ENCODE results near the gene P2RY12. TPM values are rescaled to one million over a fixed set of nuclear protein-coding genes. Genes with fewer than 3 reads are reported as not detected.
A peak's percentile ranks its signal among the peaks of the same experiment; 100 is the strongest.

The P2RY12 gene
- total RNA-seq, 1 donor from 2014 or later, result not detected

DNA sequence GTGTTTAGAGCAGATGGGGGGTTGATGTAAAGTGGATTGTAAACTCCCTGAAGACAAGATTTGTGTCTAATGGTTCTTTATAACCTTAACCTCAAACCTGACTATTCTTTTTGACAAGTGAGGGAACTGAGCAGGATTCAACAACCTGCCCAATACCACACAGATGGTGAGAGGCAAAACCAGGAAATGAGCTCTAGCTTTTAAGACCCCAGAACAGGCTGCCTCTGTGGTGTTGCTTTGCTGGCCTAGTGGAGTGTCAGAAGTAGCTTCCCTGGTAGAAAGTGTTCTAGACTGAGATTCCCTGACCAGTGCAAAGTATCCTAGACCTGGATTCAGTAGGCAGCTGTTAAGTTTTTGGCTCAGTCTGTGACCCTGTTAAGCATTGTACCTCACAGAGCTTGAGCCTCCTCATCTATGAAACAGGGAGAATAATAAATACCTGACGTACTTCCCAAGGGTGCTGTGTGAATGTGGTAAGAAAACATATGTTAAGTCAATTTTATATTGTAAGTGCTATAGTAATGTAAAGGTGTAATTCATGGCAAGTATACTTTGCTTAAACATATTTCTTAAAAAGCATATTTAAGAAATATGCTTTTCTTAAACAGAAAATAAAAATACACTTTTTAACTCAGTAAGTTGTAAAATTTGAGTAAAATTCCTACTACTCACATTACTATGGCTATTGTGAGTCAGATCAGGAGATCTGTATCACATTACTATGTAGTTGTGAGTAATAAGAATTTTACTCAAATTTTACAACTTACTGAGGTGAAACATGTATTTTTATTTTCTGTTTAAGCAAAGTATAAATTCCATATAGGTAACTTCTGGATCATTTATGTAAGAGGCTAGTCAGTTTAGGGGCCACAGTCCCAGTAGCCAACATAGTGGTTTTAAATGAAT, 76.7 kb downstream of the P2RY12 start:
- H3K4me1 Mint-ChIP-seq (ENCODE audit: unreplicated experiment), result peaks cover 5% of the 10 kb centered on the region
- no peaks in the 10 kb centered on the region for H3K9me3 Mint-ChIP-seq

GRCh38 chr3:151307131-151307530, 77.4 kb downstream of the P2RY12 start:
- peaks cover 5% of the 10 kb centered on the region for H3K36me3 Mint-ChIP-seq
- TF ChIP-seq, protein P1, sequence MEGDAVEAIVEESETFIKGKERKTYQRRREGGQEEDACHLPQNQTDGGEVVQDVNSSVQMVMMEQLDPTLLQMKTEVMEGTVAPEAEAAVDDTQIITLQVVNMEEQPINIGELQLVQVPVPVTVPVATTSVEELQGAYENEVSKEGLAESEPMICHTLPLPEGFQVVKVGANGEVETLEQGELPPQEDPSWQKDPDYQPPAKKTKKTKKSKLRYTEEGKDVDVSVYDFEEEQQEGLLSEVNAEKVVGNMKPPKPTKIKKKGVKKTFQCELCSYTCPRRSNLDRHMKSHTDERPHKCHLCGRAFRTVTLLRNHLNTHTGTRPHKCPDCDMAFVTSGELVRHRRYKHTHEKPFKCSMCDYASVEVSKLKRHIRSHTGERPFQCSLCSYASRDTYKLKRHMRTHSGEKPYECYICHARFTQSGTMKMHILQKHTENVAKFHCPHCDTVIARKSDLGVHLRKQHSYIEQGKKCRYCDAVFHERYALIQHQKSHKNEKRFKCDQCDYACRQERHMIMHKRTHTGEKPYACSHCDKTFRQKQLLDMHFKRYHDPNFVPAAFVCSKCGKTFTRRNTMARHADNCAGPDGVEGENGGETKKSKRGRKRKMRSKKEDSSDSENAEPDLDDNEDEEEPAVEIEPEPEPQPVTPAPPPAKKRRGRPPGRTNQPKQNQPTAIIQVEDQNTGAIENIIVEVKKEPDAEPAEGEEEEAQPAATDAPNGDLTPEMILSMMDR (conservative IDR thresholded peaks at IDR 0.05), result no peak
- no peaks in the 10 kb centered on the region for H3K9me3 Mint-ChIP-seq
- peaks cover 5% of the 10 kb centered on the region for H3K4me1 Mint-ChIP-seq (ENCODE audit: unreplicated experiment)
- no peak for DNase-seq (ENCODE audit: extremely low spot score, unreplicated experiment)
- peak overlapping the region; percentile 97 for H3K27ac Mint-ChIP-seq
- H3K27me3 Mint-ChIP-seq, result no peaks in the 10 kb centered on the region
- H3K4me3 Mint-ChIP-seq, result peak overlapping the region; percentile 46

More for the DNA sequence above, 76.7 kb downstream of the P2RY12 start:
- Mint-ChIP-seq H3K27me3 (no peaks in the 10 kb centered on the region), H3K36me3 (peaks cover 4% of the 10 kb centered on the region), H3K4me3 (no peak overlapping the region), H3K27ac (peak overlapping the region; percentile 97)
- TF ChIP-seq, protein P1 (conservative IDR thresholded peaks at IDR 0.05), result no peak
- no peak for DNase-seq (ENCODE audit: extremely low spot score, unreplicated experiment)

DNA sequence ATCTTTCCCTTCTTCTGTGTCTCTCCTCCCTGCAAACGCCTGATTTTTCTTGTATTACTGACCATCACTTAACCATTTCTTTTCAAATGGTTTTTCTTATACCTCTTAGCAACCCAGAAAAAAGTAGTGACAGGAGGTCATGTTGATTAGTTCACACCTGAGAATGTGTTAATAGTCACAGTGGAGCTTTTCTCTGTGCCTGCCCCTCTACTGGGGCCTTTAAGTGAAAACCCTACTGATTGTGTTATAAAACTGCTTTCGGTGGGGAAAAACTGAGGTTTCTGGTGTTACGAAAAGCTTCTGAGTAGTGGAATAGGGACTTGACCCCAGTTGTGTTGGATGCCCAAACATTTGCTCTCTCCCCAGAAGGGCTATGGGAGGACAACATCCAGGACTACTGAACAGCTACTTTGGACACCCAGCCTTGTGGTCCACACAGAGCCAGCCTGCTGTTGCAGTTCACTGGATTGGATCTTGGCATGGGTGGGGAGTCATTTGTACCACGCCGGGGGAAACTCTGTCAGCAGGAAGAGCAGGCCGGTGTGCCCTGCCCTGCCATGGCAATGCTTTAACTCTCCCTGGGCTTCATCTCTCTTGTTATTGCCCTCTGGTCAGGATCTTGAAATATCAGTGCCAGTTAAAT, 78.3 kb downstream of the P2RY12 start:
- peak overlapping the region; percentile 97 for H3K27ac Mint-ChIP-seq
- H3K27me3 Mint-ChIP-seq, result no peaks in the 10 kb centered on the region
- no peak overlapping the region for H3K4me3 Mint-ChIP-seq
- DNase-seq (ENCODE audit: extremely low spot score, unreplicated experiment), result no peak
- peaks cover 5% of the 10 kb centered on the region for H3K36me3 Mint-ChIP-seq
- no peaks in the 10 kb centered on the region for H3K9me3 Mint-ChIP-seq
- TF ChIP-seq, protein P1 (conservative IDR thresholded peaks at IDR 0.05), result no peak
- H3K4me1 Mint-ChIP-seq (ENCODE audit: unreplicated experiment), result peaks cover 5% of the 10 kb centered on the region

GRCh38 chr3:151305775-151306151, 78.8 kb downstream of the P2RY12 start:
- Mint-ChIP-seq H3K36me3 (peaks cover 5% of the 10 kb centered on the region), H3K27me3 (no peaks in the 10 kb centered on the region), H3K9me3 (no peaks in the 10 kb centered on the region), H3K4me1 (ENCODE audit: unreplicated experiment) (peaks cover 7% of the 10 kb centered on the region), H3K4me3 (peak overlapping the region; percentile 65), H3K27ac (peak overlapping the region; percentile 97)
- TF ChIP-seq, protein P1 (conservative IDR thresholded peaks at IDR 0.05), result no peak
- DNase-seq (ENCODE audit: extremely low spot score, unreplicated experiment), result no peak

GRCh38 chr3:151305060-151305774, 79.3 kb downstream of the P2RY12 start:
- TF ChIP-seq, protein P1 (conservative IDR thresholded peaks at IDR 0.05), result no peak
- DNase-seq (ENCODE audit: extremely low spot score, unreplicated experiment), result no peak
- Mint-ChIP-seq H3K4me1 (ENCODE audit: unreplicated experiment) (peaks cover 11% of the 10 kb centered on the region), H3K27me3 (no peaks in the 10 kb centered on the region), H3K36me3 (peaks cover 5% of the 10 kb centered on the region), H3K9me3 (no peaks in the 10 kb centered on the region), H3K27ac (peak overlapping the region; percentile 97), H3K4me3 (peak overlapping the region; percentile 65)
